Testis (tissue), 2 donors: Measurements from ENCODE around the gene MCTP1.
A peak's percentile ranks its signal among the peaks of the same experiment; 100 is the strongest.

Experiments
- POLR2A ChIP-seq: fragments of 450-650 bp; IDR thresholded peaks from one replicate; pipeline ENCODE4 v1.6.1; 2017; ENCODE audit warnings: antibody characterized with exemption, mild to moderate bottlenecking, moderate library complexity
- TF ChIP-seq, protein P1 (sequence below), 3 experiments: fragments of 450-650 bp in 2 of 3; fragments of 200-600 bp in 1 of 3; sonication (generic) in 1 of 3; IDR thresholded peaks; one replicate each; pipeline ENCODE4 v1.5.1; 2016 to 2019; ENCODE audit warnings: antibody characterized with exemption in 3 of 3, mild to moderate bottlenecking in 2 of 3, moderate library complexity in 1 of 3

DNA sequence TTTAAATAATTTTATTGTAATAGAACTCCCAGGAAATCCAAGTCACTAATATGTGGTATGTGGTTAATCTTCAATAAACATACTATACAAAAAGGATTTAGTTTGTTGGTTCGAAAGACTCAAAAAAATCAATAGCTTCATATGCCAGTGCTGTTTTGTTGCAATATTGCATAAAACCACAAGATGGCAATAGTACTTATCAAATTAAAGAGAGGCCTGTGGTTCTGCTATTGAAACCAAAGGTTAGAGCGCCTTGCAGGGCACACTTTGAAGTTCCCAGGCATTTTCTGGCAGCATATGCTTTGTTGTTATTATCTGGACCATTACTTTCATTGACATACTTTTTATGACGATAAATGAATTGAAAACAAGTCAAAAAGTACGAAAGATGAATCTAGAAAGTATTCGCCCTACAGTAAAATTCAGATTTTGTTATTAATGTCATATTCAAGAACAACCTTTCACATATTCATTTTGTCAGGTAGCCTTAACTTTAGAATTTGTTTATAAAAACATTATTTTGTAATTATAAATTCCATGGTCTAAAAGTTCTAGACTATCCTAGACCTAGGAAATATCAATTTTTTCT is 316.3 kb downstream of the MCTP1 start:
- no peak for TF ChIP-seq POLR2A
- TF ChIP-seq, protein P1, sequence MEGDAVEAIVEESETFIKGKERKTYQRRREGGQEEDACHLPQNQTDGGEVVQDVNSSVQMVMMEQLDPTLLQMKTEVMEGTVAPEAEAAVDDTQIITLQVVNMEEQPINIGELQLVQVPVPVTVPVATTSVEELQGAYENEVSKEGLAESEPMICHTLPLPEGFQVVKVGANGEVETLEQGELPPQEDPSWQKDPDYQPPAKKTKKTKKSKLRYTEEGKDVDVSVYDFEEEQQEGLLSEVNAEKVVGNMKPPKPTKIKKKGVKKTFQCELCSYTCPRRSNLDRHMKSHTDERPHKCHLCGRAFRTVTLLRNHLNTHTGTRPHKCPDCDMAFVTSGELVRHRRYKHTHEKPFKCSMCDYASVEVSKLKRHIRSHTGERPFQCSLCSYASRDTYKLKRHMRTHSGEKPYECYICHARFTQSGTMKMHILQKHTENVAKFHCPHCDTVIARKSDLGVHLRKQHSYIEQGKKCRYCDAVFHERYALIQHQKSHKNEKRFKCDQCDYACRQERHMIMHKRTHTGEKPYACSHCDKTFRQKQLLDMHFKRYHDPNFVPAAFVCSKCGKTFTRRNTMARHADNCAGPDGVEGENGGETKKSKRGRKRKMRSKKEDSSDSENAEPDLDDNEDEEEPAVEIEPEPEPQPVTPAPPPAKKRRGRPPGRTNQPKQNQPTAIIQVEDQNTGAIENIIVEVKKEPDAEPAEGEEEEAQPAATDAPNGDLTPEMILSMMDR (IDR thresholded peaks at IDR 0.05): peak; percentile 54 to 70 (median 67)
